ENCODE results near the gene SLC6A8. TPM values are rescaled to one million over a fixed set of nuclear protein-coding genes. Genes with fewer than 3 reads are reported as not detected.

Gene SLC6A8
- total and polyA plus RNA-seq, 2 of the 4 experiments (the other 2 are of a cell fraction) = 7.2 to 25.5 TPM

DNA sequence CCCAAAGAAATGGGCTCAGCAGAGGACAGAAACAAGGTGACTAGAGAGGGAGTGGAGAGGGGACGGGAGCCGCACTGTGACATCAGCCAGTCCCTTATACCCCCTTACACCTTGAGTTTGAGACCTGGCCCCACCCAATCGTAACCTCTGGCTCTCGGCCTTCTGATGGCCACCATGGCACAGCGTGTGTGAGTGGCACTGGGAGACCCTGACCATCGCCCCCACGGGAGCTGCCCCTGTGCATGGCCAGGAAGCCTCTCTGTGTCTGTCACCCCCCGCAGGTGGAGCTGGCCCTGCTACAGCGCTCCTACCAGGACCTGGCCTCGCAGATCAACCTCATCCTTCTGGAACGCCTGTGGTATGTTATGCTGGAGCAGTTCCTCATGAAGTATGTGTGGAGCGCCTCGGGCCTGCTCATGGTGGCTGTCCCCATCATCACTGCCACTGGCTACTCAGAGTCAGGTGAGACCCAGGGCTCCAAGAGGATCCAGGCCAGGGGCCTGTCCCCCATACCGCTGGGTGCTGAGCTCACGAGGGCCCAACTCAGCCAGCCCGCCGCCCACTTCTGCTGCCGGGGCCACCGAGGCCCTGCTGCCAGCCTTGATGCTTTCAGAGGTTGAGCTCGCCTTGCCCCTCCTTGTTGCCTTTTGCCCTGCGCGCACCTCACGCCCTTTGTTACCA lies 41.4 kb downstream of the SLC6A8 start:
- no peaks in the 10 kb centered on the region for H4K20me1 ChIP-seq (ENCODE audit: insufficient read depth, low read length)
- CTCF ChIA-PET = no interaction called here
- intact Hi-C loops (cut with micrococcal nuclease) = no loop called here
- BruUV-seq (replicated peaks) = no TSS peak
- ATAC-seq (ENCODE audit: low read depth) (no peak), DNase-seq (no peak)
- no peak overlapping the region for H3K18ac ChIP-seq (ENCODE audit: low read depth, low read length)
- dilution Hi-C loops (cut with HindIII; ENCODE audit: low sequenced_read_pairs, unreplicated experiment) = no loop called here
- no peak overlapping the region for H2AK5ac ChIP-seq (ENCODE audit: low read depth, low read length)
- H3K9ac ChIP-seq (ENCODE audit: low read depth, low read length) = no peak overlapping the region
- POLR2A ChIA-PET (ENCODE audit: unreplicated experiment) = no interaction called here
- no peak overlapping the region for H2BK120ac ChIP-seq (ENCODE audit: low read depth, low read length)
- 80% methylated on average over 10 of the region's 23 CpGs; no CpG with 5 or more reads in 1 of the 2 experiments for WGBS, 2 experiments (ENCODE audit: extremely low coverage in 2 of 2, insufficient read length in 1 of 2)
- H3K27me3 ChIP-seq (ENCODE audit: control insufficient read depth, insufficient read depth, low read length) = no peaks in the 10 kb centered on the region
- H2BK15ac ChIP-seq (ENCODE audit: low read depth, low read length) = no peak overlapping the region
- H2AK9ac ChIP-seq (replicated peaks; ENCODE audit: low read depth, low read length, poor library complexity) = peak overlapping the region; percentile 16
- H4K8ac ChIP-seq (ENCODE audit: low read depth in 2 of 2, low read length in 2 of 2) = no peak overlapping the region
- TF ChIP-seq, protein P1, sequence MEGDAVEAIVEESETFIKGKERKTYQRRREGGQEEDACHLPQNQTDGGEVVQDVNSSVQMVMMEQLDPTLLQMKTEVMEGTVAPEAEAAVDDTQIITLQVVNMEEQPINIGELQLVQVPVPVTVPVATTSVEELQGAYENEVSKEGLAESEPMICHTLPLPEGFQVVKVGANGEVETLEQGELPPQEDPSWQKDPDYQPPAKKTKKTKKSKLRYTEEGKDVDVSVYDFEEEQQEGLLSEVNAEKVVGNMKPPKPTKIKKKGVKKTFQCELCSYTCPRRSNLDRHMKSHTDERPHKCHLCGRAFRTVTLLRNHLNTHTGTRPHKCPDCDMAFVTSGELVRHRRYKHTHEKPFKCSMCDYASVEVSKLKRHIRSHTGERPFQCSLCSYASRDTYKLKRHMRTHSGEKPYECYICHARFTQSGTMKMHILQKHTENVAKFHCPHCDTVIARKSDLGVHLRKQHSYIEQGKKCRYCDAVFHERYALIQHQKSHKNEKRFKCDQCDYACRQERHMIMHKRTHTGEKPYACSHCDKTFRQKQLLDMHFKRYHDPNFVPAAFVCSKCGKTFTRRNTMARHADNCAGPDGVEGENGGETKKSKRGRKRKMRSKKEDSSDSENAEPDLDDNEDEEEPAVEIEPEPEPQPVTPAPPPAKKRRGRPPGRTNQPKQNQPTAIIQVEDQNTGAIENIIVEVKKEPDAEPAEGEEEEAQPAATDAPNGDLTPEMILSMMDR (conservative IDR thresholded peaks at IDR 0.05; ENCODE audit: low read depth, low read length) = no peak
- TF ChIP-seq, protein P2, sequence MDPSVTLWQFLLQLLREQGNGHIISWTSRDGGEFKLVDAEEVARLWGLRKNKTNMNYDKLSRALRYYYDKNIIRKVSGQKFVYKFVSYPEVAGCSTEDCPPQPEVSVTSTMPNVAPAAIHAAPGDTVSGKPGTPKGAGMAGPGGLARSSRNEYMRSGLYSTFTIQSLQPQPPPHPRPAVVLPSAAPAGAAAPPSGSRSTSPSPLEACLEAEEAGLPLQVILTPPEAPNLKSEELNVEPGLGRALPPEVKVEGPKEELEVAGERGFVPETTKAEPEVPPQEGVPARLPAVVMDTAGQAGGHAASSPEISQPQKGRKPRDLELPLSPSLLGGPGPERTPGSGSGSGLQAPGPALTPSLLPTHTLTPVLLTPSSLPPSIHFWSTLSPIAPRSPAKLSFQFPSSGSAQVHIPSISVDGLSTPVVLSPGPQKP (IDR thresholded peaks at IDR 0.05; ENCODE audit: borderline replicate concordance, low read depth, low read length) = no peak
- no peak for TF ChIP-seq POLR2A (IDR thresholded peaks at IDR 0.05; ENCODE audit: low read depth, low read length)
- TF ChIP-seq BHLHE40 (IDR thresholded peaks at IDR 0.05; ENCODE audit: low read depth, low read length) = no peak
- no peak for TF ChIP-seq RCOR1 (IDR thresholded peaks at IDR 0.05; ENCODE audit: insufficient replicate concordance, low read length)
- no peak for TF ChIP-seq FOS (IDR thresholded peaks at IDR 0.05; ENCODE audit: low read depth, low read length)
- TF ChIP-seq NFE2L2 (IDR thresholded peaks at IDR 0.05; ENCODE audit: low read depth, low read length) = no peak
- no peak for TF ChIP-seq MAZ (IDR thresholded peaks at IDR 0.05; ENCODE audit: borderline replicate concordance, low read depth, low read length)
- no peak for TF ChIP-seq CEBPB (IDR thresholded peaks at IDR 0.05; ENCODE audit: low read depth, low read length)
- no peak for TF ChIP-seq SMC3 (IDR thresholded peaks at IDR 0.05; ENCODE audit: low read depth, low read length)
- H4K5ac ChIP-seq (ENCODE audit: low read depth, low read length) = no peak overlapping the region
- no peak overlapping the region for H3K4ac ChIP-seq (ENCODE audit: low read depth, low read length)
- H3K79me1 ChIP-seq (ENCODE audit: low read depth in 1 of 2, low read length in 2 of 2) = peaks cover 0 to 19% of the 10 kb centered on the region in 2 experiments; a peak in 2 of 4 replicates
- H2BK5ac ChIP-seq (ENCODE audit: low read depth, low read length, poor library complexity, severe bottlenecking) = no peak overlapping the region
- no peaks in the 10 kb centered on the region; the same call in 1 of the 2 replicates for H3K9me3 ChIP-seq (ENCODE audit: control insufficient read depth, insufficient read depth, low read length)
- H3K14ac ChIP-seq (replicated peaks; ENCODE audit: low read depth, low read length) = no peak overlapping the region
- no peak overlapping the region for H2BK20ac ChIP-seq (ENCODE audit: low read depth, low read length)
- peaks cover 15% of the 10 kb centered on the region for H3K4me1 ChIP-seq (ENCODE audit: control insufficient read depth, insufficient read depth, low read length)
- 0 out of 2 replicates have a peak, but pooled peaks cover 5% of the 10 kb centered on the region for H3K9me1 ChIP-seq (ENCODE audit: insufficient read depth, low read length)
- no peak overlapping the region for H3K56ac ChIP-seq (ENCODE audit: extremely low read depth, insufficient read depth, low read length)
- no peak overlapping the region for H3K23ac ChIP-seq (ENCODE audit: low read depth, low read length)
- no peak overlapping the region for H3K4me3 ChIP-seq (ENCODE audit: insufficient read depth, low read depth, low read length)
- no peak overlapping the region for H3K27ac ChIP-seq (ENCODE audit: insufficient read depth, low read length)
- in situ Hi-C loops (cut with MboI; ENCODE audit: low sequenced_read_pairs) = no loop called here
- no peak overlapping the region for H3K4me2 ChIP-seq (ENCODE audit: low read depth, low read length)
- H3K36me3 ChIP-seq (ENCODE audit: control insufficient read depth, insufficient read depth, low read length) = peaks cover 2% of the 10 kb centered on the region; the same call in 1 of the 2 replicates
- H4K91ac ChIP-seq (ENCODE audit: insufficient read depth, low read depth, low read length) = no peak overlapping the region
- H2AFZ ChIP-seq (replicated peaks; ENCODE audit: low read length, poor library complexity) = no peak overlapping the region
